Measurements from ENCODE around the gene RPS6KL1.

The RPS6KL1 gene

GRCh38 chr14:74929242-74929641 is 6.2 kb upstream of the RPS6KL1 start:
- Histone ChIP-seq H2AK5ac (ENCODE audit: low read length, severe bottlenecking) (no peak overlapping the region), H3K27me3 (ENCODE audit: control insufficient read depth in 1 of 2, insufficient read depth in 1 of 2, low read length in 2 of 2) (peaks cover 0 to 10% of the 10 kb centered on the region in 2 experiments), H3K9me3 (ENCODE audit: control insufficient read depth, low read length) (no peaks in the 10 kb centered on the region), H2BK5ac (ENCODE audit: low read depth, low read length, poor library complexity, severe bottlenecking) (no peak overlapping the region), H4K91ac (ENCODE audit: low read length) (no peak overlapping the region), H3K27ac (ENCODE audit: low read length, poor library complexity, severe bottlenecking) (no peak overlapping the region), H3K4me1 (ENCODE audit: control insufficient read depth, insufficient read depth, low read depth, low read length) (no peaks in the 10 kb centered on the region), H3K14ac (ENCODE audit: low read length in 2 of 2) (peak overlapping the region in 1 of 2 experiments; percentile 41), H3K4me3 (ENCODE audit: insufficient read depth in 1 of 2, low read depth in 1 of 2, low read length in 2 of 2) (no peak overlapping the region), H3K9ac (ENCODE audit: low read length) (no peak overlapping the region), H2BK15ac (ENCODE audit: low read depth, poor library complexity, severe bottlenecking) (no peak overlapping the region), H2BK120ac (ENCODE audit: low read depth, low read length) (no peak overlapping the region), H3K4me2 (ENCODE audit: low read length, poor library complexity, severe bottlenecking) (no peak overlapping the region), H3K79me1 (replicated peaks; ENCODE audit: low read length, poor library complexity, severe bottlenecking) (no peaks in the 10 kb centered on the region), H4K8ac (ENCODE audit: low read length) (no peak overlapping the region), H3K36me3 (ENCODE audit: control insufficient read depth in 1 of 2, insufficient read depth in 2 of 2, low read depth in 1 of 2, low read length in 2 of 2) (no peaks in the 10 kb centered on the region), H2BK12ac (ENCODE audit: low read length in 2 of 2) (no peak overlapping the region), H3K23ac (ENCODE audit: low read length in 2 of 2) (no peak overlapping the region), H3K4ac (ENCODE audit: low read depth in 1 of 2, low read length in 2 of 2) (no peak overlapping the region), H3K18ac (ENCODE audit: low read depth in 1 of 2, low read length in 2 of 2) (peak overlapping the region in 1 of 2 experiments; percentile 21), H2AFZ (ENCODE audit: low read depth, low read length) (no peak overlapping the region)
- 78% methylated on average over 6 of the region's 6 CpGs for WGBS
- DNase-seq: no peak

GRCh38 chr14:74927225-74927624 is 4.2 kb upstream of the RPS6KL1 start:
- WGBS: 88% methylated on average over 5 of the region's 6 CpGs
- H2AFZ ChIP-seq (ENCODE audit: low read depth, low read length): no peak overlapping the region

GRCh38 chr14:74924061-74924460 is 1.0 kb upstream of the RPS6KL1 start:
- DNase-seq: no peak
- H3K36me3 ChIP-seq (ENCODE audit: control insufficient read depth in 1 of 2, insufficient read depth in 2 of 2, low read depth in 1 of 2, low read length in 2 of 2): no peaks in the 10 kb centered on the region
- H2BK120ac ChIP-seq (ENCODE audit: low read depth, low read length): no peak overlapping the region
- peak overlapping the region in 1 of 2 experiments; percentile 72 for H3K14ac ChIP-seq (ENCODE audit: low read length in 2 of 2)
- peaks cover 17% of the 10 kb centered on the region for H3K4me1 ChIP-seq (ENCODE audit: control insufficient read depth, insufficient read depth, low read depth, low read length)
- H2AFZ ChIP-seq (ENCODE audit: low read depth, low read length): no peak overlapping the region
- H3K79me1 ChIP-seq (replicated peaks; ENCODE audit: low read length, poor library complexity, severe bottlenecking): no peaks in the 10 kb centered on the region
- H3K18ac ChIP-seq (ENCODE audit: low read depth in 1 of 2, low read length in 2 of 2): no peak overlapping the region
- no peak overlapping the region for H2AK5ac ChIP-seq (ENCODE audit: low read length, severe bottlenecking)
- no peak overlapping the region for H4K91ac ChIP-seq (ENCODE audit: low read length)
- H3K9me3 ChIP-seq (ENCODE audit: control insufficient read depth, low read length): no peaks in the 10 kb centered on the region
- H3K27me3 ChIP-seq (ENCODE audit: control insufficient read depth in 1 of 2, insufficient read depth in 1 of 2, low read length in 2 of 2): peaks cover 0 to 7% of the 10 kb centered on the region in 2 experiments
- no peak overlapping the region for H2BK12ac ChIP-seq (ENCODE audit: low read length in 2 of 2)
- no peak overlapping the region for H3K9ac ChIP-seq (ENCODE audit: low read length)
- no peak overlapping the region for H2BK5ac ChIP-seq (ENCODE audit: low read depth, low read length, poor library complexity, severe bottlenecking)
- 85% methylated on average over 11 of the region's 11 CpGs for WGBS
- H4K8ac ChIP-seq (ENCODE audit: low read length): no peak overlapping the region
- no peak overlapping the region for H3K27ac ChIP-seq (ENCODE audit: low read length, poor library complexity, severe bottlenecking)
- no peak overlapping the region for H3K4me2 ChIP-seq (ENCODE audit: low read length, poor library complexity, severe bottlenecking)
- H3K4ac ChIP-seq (ENCODE audit: low read depth in 1 of 2, low read length in 2 of 2): no peak overlapping the region
- H2BK15ac ChIP-seq (ENCODE audit: low read depth, poor library complexity, severe bottlenecking): no peak overlapping the region
- no peak overlapping the region for H3K23ac ChIP-seq (ENCODE audit: low read length in 2 of 2)
- H3K4me3 ChIP-seq (ENCODE audit: insufficient read depth in 1 of 2, low read depth in 1 of 2, low read length in 2 of 2): no peak overlapping the region

More at GRCh38 chr14:74927225-74927624, 4.2 kb upstream of the RPS6KL1 start:
- peaks cover 0 to 7% of the 10 kb centered on the region in 2 experiments for H3K27me3 ChIP-seq (ENCODE audit: control insufficient read depth in 1 of 2, insufficient read depth in 1 of 2, low read length in 2 of 2)
- no peaks in the 10 kb centered on the region for H3K9me3 ChIP-seq (ENCODE audit: control insufficient read depth, low read length)
- no peak overlapping the region for H3K18ac ChIP-seq (ENCODE audit: low read depth in 1 of 2, low read length in 2 of 2)
- H3K27ac ChIP-seq (ENCODE audit: low read length, poor library complexity, severe bottlenecking): no peak overlapping the region
- no peak overlapping the region for H2BK15ac ChIP-seq (ENCODE audit: low read depth, poor library complexity, severe bottlenecking)
- no peak overlapping the region for H4K8ac ChIP-seq (ENCODE audit: low read length)
- H2BK12ac ChIP-seq (ENCODE audit: low read length in 2 of 2): no peak overlapping the region
- no peak overlapping the region for H3K4me3 ChIP-seq (ENCODE audit: insufficient read depth in 1 of 2, low read depth in 1 of 2, low read length in 2 of 2)
- H3K4ac ChIP-seq (ENCODE audit: low read depth in 1 of 2, low read length in 2 of 2): no peak overlapping the region
- H2BK5ac ChIP-seq (ENCODE audit: low read depth, low read length, poor library complexity, severe bottlenecking): no peak overlapping the region
- no peak overlapping the region for H2AK5ac ChIP-seq (ENCODE audit: low read length, severe bottlenecking)
- H3K9ac ChIP-seq (ENCODE audit: low read length): no peak overlapping the region
- H3K4me1 ChIP-seq (ENCODE audit: control insufficient read depth, insufficient read depth, low read depth, low read length): peaks cover 7% of the 10 kb centered on the region
- no peak overlapping the region for H3K23ac ChIP-seq (ENCODE audit: low read length in 2 of 2)
- no peak overlapping the region for H2BK120ac ChIP-seq (ENCODE audit: low read depth, low read length)
- no peak overlapping the region for H3K14ac ChIP-seq (ENCODE audit: low read length in 2 of 2)
- no peak overlapping the region for H4K91ac ChIP-seq (ENCODE audit: low read length)
- no peak for DNase-seq
- no peaks in the 10 kb centered on the region for H3K79me1 ChIP-seq (replicated peaks; ENCODE audit: low read length, poor library complexity, severe bottlenecking)
- no peaks in the 10 kb centered on the region for H3K36me3 ChIP-seq (ENCODE audit: control insufficient read depth in 1 of 2, insufficient read depth in 2 of 2, low read depth in 1 of 2, low read length in 2 of 2)
- no peak overlapping the region for H3K4me2 ChIP-seq (ENCODE audit: low read length, poor library complexity, severe bottlenecking)

GRCh38 chr14:74921987-74922751 is 891 bp downstream of the RPS6KL1 start:
- Histone ChIP-seq H3K4me2 (ENCODE audit: low read length, poor library complexity, severe bottlenecking) (peak overlapping the region; percentile 84), H4K8ac (ENCODE audit: low read length) (no peak overlapping the region), H3K14ac (ENCODE audit: low read length in 2 of 2) (no peak overlapping the region), H2BK120ac (ENCODE audit: low read depth, low read length) (no peak overlapping the region), H3K36me3 (ENCODE audit: control insufficient read depth in 1 of 2, insufficient read depth in 2 of 2, low read depth in 1 of 2, low read length in 2 of 2) (peaks cover 0 to 2% of the 10 kb centered on the region in 2 experiments), H2BK12ac (ENCODE audit: low read length in 2 of 2) (no peak overlapping the region), H2AFZ (ENCODE audit: low read depth, low read length) (no peak overlapping the region), H2BK5ac (ENCODE audit: low read depth, low read length, poor library complexity, severe bottlenecking) (no peak overlapping the region), H3K27ac (ENCODE audit: low read length, poor library complexity, severe bottlenecking) (no peak overlapping the region), H3K18ac (ENCODE audit: low read depth in 1 of 2, low read length in 2 of 2) (peak overlapping the region in 1 of 2 experiments; percentile 5), H3K27me3 (ENCODE audit: control insufficient read depth in 1 of 2, insufficient read depth in 1 of 2, low read length in 2 of 2) (peaks cover 0 to 7% of the 10 kb centered on the region in 2 experiments), H3K4me1 (ENCODE audit: control insufficient read depth, insufficient read depth, low read depth, low read length) (peaks cover 30% of the 10 kb centered on the region), H3K4me3 (ENCODE audit: insufficient read depth in 1 of 2, low read depth in 1 of 2, low read length in 2 of 2) (peak overlapping the region in 1 of 2 experiments; percentile 78), H4K91ac (ENCODE audit: low read length) (no peak overlapping the region), H3K23ac (ENCODE audit: low read length in 2 of 2) (no peak overlapping the region), H2AK5ac (ENCODE audit: low read length, severe bottlenecking) (no peak overlapping the region), H2BK15ac (ENCODE audit: low read depth, poor library complexity, severe bottlenecking) (no peak overlapping the region), H3K9ac (ENCODE audit: low read length) (peak overlapping the region; percentile 61), H3K79me1 (replicated peaks; ENCODE audit: low read length, poor library complexity, severe bottlenecking) (no peaks in the 10 kb centered on the region), H3K9me3 (ENCODE audit: control insufficient read depth, low read length) (no peaks in the 10 kb centered on the region), H3K4ac (ENCODE audit: low read depth in 1 of 2, low read length in 2 of 2) (no peak overlapping the region)
- no peak for DNase-seq
- WGBS: 76% methylated on average over 19 of the region's 19 CpGs

Measured in mesenchymal stem cell (in vitro differentiated cells and primary cell).